ENCODE data around the gene TNIP1.

DNA sequence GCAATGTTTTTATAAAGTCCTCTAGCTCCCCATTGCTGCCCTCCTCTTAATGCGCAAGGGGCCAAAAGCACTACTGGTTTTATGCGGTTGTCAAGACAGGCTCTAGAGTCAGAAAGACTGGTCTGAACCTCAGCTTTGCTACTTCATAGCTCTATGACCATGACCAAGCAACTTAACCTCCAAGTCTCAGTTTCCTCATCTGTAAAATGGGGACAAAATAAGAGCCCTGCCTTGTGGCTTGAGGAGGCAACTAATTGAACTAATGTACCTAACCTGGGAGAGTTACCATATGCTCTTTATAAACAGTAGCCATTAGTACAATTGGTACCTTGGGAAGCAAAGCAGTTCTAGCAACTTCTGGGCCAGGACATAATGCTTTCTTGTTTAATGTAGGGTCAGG lies 40.3 kb upstream of the TNIP1 start:
- no peak for TF ChIP-seq CTCF (IDR thresholded peaks at IDR 0.05)
- no peak for TF ChIP-seq POLR2AphosphoS5 (IDR thresholded peaks at IDR 0.05)
- TF ChIP-seq POLR2A (IDR thresholded peaks at IDR 0.05; ENCODE audit: low read depth) = no peak
- TF ChIP-seq EP300 (IDR thresholded peaks at IDR 0.05) = no peak

All from esophagus muscularis mucosa (tissue), 4 donors.